Measurements from ENCODE around the gene PRPF8. TPM values are rescaled to one million over a fixed set of nuclear protein-coding genes. Genes with fewer than 3 reads are reported as not detected.

The PRPF8 gene
- total RNA-seq, 1 donor from 2014 or later, result 136 TPM

DNA sequence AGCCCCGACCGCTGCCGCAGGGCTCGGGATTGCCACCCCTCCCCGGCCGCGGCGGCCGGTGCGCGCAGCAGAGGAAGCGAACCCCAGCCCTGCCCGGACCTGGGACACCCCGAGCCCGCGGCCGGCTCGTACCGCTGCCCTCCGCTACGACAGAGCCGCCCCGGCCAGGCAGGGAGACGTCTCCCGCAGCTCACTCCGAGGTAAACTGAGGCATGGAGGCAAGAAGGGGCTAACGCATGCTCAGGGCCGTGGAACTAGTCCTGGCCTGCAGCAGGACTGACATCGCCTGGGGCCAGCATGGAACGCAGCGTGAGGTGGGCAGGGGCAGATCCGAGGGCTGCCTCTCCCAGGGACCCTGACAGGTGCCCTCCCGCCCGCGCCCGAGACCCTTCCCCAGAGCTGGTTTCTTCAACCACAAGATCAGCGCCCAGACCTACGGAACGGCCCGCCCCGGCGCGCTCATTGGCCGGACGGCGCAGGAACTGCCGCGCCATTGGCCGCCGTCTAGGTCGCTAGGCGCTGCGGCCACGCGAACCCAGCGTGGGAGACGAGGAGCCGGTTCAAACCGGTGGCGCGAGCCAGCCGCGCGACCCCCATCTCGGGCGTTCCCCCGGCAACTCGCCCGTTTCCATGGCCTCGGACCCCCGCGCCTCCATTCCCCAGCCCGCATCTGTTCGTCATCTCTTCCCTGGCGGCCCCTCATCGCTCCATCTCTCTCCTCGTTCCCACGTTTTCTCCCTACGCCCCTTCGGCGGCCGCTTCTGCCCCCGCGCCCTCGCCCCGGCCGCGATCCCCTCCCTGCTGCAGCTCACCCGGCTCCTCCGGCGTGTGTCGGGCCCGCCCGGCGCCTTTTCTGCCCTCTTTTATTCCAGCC is 56.4 kb downstream of the PRPF8 start, which contains the start of gene SLC43A2:
Gene SLC43A2 (minus strand): TSS at position 853 of the 874 bp plus-strand sequence. CDS start 960 bp downstream, outside the sequence.
- peak; percentile 84 for DNase-seq
- Histone ChIP-seq H3K9me3 (replicated peaks) (no peaks in the 10 kb centered on the region), H3K27me3 (ENCODE audit: low read depth) (no peaks in the 10 kb centered on the region), H3K4me1 (peaks cover 41% of the 10 kb centered on the region), H3K36me3 (no peaks in the 10 kb centered on the region), H3K4me3 (peak within 1 kb of the TSS; percentile 91), H3K27ac (replicated peaks) (peak within 1 kb of the TSS; percentile 93)
- intact Hi-C loops (cut with micrococcal nuclease), result loop anchor here (10.0 kb wide), 1 partner anchor 53 kb away; no protein-coding TSS in a partner anchor
- TF ChIP-seq CTCF (IDR thresholded peaks at IDR 0.05; ENCODE audit: borderline replicate concordance), result no peak

DNA sequence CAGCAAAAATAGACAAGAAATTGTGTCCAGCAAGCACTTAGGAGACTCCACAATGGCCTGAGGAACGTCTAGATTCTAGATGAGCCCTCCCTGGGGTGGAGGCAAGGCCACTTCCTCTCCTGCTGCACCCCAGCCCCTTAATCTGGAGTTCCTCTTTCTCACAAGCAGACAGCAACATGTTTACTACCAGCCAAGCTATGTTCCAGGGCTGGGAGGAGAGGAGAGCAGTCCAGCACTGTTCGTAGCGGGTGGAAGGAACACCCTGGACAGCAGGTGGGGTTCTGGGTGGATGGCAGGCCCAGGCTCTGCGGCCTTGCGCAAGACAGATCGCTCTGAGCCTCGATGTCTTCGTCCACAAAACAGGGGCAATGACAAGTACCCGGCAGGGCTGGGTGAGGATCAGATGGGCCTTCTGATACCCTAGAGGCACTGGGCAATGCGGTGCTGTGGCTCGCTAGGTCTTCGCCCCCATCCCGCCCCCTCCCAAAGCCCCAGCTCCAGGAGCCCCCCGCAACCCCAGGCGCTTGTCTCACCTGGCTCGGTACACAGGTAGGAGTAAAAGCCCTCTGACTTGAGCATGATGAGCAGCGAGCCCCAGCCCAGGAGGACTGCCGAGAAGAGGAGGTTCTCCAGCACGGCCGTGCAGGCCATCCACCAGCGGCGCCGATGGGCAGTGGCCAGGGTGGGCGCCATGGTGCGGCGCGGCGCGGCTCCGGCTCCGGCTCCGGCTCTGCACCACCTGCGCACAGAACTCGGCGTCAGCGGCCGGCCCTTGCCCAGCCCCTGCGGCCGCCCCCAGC is 57.3 kb downstream of the PRPF8 start:
- no peak for DNase-seq
- intact Hi-C loops (cut with micrococcal nuclease), result loop anchor here (10.0 kb wide), 1 partner anchor 53 kb away; no protein-coding TSS in a partner anchor
- H3K27ac ChIP-seq (replicated peaks), result peak overlapping the region; percentile 93
- peak overlapping the region; percentile 91 for H3K4me3 ChIP-seq
- H3K9me3 ChIP-seq (replicated peaks), result no peaks in the 10 kb centered on the region
- H3K27me3 ChIP-seq (ENCODE audit: low read depth), result no peaks in the 10 kb centered on the region
- no peak for TF ChIP-seq CTCF (IDR thresholded peaks at IDR 0.05; ENCODE audit: borderline replicate concordance)
- H3K4me1 ChIP-seq, result peaks cover 41% of the 10 kb centered on the region
- no peaks in the 10 kb centered on the region for H3K36me3 ChIP-seq

DNA sequence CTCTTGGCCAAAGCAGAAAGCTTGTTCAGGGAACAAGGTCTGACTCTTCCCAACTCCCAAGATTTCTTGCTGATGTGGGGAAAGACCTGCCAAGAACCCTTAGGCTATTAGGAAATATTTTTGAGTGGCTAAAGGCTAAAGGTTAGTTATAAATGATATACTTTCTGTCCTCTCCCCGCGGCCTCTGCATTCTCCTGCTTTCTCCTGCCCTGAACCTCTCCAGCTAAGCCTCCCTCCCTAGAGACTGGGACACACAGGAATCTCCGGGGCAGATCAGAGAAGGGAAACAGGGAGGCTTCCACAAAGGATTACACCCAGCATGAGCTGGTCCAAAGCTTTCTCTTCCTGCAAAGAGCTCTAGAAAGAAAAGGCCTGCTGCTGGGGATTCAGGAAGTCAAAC is 58.3 kb downstream of the PRPF8 start:
- H3K4me1 ChIP-seq, result peaks cover 41% of the 10 kb centered on the region

GRCh38 chr17:1625581-1625980 is 59.1 kb downstream of the PRPF8 start:
- H3K27me3 ChIP-seq (ENCODE audit: low read depth), result no peaks in the 10 kb centered on the region
- no peaks in the 10 kb centered on the region for H3K36me3 ChIP-seq
- peaks cover 41% of the 10 kb centered on the region for H3K4me1 ChIP-seq
- H3K4me3 ChIP-seq, result no peak overlapping the region
- no peak for TF ChIP-seq CTCF (IDR thresholded peaks at IDR 0.05; ENCODE audit: borderline replicate concordance)
- intact Hi-C loops (cut with micrococcal nuclease), result loop anchor here (10.0 kb wide), 1 partner anchor 51 kb away; no protein-coding TSS in a partner anchor
- DNase-seq, result no peak
- H3K27ac ChIP-seq (replicated peaks), result no peak overlapping the region
- H3K9me3 ChIP-seq (replicated peaks), result no peaks in the 10 kb centered on the region

More for the DNA sequence above, 58.3 kb downstream of the PRPF8 start:
- H3K27ac ChIP-seq (replicated peaks), result peak overlapping the region; percentile 93
- no peaks in the 10 kb centered on the region for H3K9me3 ChIP-seq (replicated peaks)
- no peak for TF ChIP-seq CTCF (IDR thresholded peaks at IDR 0.05; ENCODE audit: borderline replicate concordance)
- H3K36me3 ChIP-seq, result no peaks in the 10 kb centered on the region
- H3K4me3 ChIP-seq, result peak overlapping the region; percentile 91
- intact Hi-C loops (cut with micrococcal nuclease), result loop anchor here (10.0 kb wide), 1 partner anchor 52 kb away; no protein-coding TSS in a partner anchor
- no peak for DNase-seq
- H3K27me3 ChIP-seq (ENCODE audit: low read depth), result no peaks in the 10 kb centered on the region

DNA sequence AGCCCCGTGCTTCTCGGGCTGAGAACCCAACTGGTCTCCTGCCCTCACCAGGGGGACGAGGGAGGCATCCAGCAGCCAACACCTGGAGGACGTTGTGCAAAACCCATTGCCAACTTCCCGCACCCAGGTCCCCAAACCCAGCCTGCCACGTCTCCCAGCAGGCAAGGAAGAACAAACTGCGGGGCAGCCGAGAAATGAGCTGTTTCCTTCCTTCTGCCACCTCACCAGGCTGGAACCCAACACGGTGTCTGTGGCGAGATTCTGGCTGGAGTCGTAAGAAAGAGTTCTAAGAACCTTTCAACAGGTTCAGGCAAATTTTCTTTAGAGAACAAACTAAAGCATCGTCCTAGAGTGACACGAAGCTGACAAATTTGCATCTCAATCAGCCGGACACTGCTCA is 59.6 kb downstream of the PRPF8 start:
- Histone ChIP-seq H3K36me3 (no peaks in the 10 kb centered on the region), H3K4me3 (no peak overlapping the region), H3K4me1 (peaks cover 39% of the 10 kb centered on the region), H3K9me3 (replicated peaks) (no peaks in the 10 kb centered on the region), H3K27me3 (ENCODE audit: low read depth) (no peaks in the 10 kb centered on the region), H3K27ac (replicated peaks) (no peak overlapping the region)
- TF ChIP-seq CTCF (IDR thresholded peaks at IDR 0.05; ENCODE audit: borderline replicate concordance), result no peak
- intact Hi-C loops (cut with micrococcal nuclease), result loop anchor here (10.0 kb wide), 1 partner anchor 50 kb away; no protein-coding TSS in a partner anchor
- DNase-seq, result no peak

Data from left ventricle myocardium inferior (tissue), 1 donor.